Measurements from ENCODE around the gene ARHGEF40.
A peak's percentile ranks its signal among the peaks of the same experiment; 100 is the strongest.

The ARHGEF40 gene

DNA sequence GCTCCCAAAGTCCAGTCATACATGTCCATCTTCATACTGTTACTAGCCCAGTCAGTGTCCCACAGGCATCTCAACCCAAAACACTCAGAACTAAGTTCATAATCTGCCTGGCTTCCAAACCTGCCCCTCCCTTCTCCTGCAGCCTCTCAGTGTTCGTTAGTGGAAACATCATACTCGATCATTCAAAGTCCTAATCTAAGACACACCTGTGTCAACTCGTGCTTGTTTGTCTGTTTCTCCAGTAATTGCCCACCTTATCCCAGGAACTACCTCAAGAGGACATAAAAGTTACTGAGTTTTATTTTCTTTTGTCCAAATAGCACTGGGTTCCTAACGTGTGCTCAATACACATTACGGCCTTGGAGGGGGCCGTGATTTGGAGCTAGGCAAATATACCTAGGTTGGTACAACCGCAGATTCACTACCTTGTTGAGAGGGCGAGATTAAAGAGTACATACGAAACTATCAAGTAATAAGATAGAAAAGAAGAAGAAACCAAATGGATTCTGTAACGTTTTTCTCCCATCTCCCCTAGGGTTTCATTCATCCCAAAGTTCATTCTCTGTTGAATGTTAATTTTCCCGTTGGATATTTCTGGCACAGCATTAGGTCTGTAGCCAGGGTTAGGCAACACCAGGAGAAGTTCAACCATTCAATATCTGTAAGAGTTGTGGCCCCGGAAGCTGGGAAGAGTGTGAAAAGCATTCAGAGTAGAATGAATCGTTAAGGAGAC, 9.3 kb upstream of the ARHGEF40 start:
- DNase-seq: no peak

DNA sequence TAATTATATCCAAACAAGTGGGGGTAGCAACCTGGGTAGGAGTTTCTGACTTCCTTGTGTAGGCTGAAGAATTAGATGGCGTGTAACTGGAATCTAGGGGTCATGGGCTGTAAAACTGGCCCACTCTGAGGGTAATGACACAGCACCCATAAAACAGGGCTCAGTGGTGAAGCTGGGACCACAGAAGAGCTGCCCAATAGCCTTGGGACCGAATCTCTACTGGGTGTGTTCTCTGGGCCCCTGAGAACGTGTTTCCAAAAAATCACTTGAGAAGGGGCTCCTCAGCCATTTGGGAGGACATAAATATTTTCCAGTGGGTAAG, 8.8 kb upstream of the ARHGEF40 start:
- no peak for DNase-seq

DNA sequence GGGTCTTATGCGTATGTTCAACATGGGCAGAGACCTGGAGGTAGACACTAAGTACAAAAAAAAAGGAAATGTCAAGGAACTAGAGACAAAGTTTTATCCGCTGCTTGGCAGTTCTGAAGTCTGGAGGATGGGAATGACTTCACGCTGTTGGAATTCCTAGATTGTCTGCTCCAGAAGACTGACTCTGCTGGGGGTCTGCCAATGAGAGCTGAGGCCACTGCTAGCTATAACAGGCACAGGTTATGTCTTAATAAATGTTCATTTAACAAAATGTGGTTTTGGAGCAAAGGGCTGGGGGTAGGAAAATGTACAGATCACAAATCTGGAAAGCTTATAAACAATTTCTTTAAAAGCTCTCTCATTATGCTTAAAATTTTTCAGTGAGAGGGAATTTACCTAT, 6.6 kb upstream of the ARHGEF40 start:
- no peak for DNase-seq

GRCh38 chr14:21066882-21067502, 3.1 kb upstream of the ARHGEF40 start:
- DNase-seq: no peak

DNA sequence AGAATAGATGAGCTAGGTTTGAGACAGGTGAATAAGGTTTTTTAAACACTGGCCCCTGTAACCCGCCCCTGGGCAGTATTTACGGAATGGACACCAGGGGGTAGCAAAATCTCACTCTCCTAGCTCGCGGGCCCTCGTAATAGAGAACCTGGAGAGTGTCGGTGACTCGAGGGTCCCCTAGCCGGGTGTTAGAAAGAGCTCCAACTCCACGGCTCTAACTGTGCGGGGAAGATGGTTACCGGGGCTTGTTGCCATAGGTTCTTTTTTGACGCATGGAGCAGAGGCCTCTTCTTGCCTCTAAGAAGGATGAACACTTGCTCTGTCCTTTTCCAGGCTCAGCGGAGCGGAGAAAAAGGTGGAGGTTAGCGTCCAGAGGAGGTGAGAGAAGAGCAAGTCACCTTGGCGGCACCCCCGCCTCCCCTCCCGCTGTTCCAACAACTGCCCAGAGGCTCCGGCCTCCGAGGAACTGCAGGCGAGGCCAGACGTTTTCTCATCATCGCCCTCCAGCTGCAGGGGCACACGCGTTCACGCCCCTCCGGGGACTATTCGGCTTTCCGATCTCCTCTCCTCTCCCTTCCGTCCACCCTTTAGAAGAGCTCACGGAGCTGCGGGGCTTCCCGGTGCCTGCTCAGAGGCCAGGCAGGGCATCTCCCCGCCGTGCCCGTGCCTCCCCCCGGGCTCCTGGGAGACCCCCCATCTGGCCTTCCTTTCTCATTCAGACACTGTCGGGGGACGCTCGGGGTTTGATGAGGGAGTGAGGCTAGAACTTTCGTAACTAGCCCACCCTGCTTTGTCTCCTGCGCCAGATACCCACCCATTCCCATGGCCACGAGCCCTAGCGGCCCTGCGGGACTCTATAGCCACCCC, 1.4 kb upstream of the ARHGEF40 start:
- peak; percentile 61 for DNase-seq

GRCh38 chr14:21069388-21070082, 569 bp upstream of the ARHGEF40 start:
- no peak for DNase-seq

DNA sequence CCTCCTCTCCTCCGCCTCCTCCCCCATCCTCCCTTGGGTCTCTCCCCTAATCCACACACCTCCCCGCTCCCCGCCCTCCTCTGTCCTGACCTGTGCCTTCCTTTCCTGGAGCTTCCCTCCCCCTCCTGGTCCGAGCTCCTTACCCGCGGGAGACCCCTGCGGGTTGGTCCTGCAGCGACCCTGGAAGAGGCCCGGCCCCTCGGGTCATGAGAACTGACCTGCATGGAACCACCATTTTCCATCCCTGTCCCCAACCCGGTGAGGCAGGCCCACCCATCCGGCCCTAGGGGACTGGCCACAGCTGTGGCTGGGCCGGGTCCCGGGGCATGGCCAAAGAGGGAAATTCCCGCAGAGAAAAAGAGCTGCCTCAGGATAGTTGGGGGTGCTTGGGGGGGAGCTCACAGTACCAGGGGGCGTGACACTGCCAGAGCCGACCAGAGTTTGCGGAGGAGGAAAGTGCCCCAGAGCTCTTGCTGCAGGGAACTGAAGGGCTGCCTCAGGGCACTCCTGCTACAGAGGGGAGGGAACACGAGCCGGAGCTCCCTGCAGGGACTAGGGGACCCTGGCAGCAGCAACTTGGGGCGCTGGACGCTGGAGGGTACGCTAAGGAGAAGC, 613 bp downstream of the ARHGEF40 start:
- no peak for DNase-seq

GRCh38 chr14:21071225-21072030, 1.3 kb downstream of the ARHGEF40 start:
- DNase-seq: peak; percentile 67

- DNase-seq: no peak
Measured at GRCh38 chr14:21072031-21072473, 1.9 kb downstream of the ARHGEF40 start.

DNA sequence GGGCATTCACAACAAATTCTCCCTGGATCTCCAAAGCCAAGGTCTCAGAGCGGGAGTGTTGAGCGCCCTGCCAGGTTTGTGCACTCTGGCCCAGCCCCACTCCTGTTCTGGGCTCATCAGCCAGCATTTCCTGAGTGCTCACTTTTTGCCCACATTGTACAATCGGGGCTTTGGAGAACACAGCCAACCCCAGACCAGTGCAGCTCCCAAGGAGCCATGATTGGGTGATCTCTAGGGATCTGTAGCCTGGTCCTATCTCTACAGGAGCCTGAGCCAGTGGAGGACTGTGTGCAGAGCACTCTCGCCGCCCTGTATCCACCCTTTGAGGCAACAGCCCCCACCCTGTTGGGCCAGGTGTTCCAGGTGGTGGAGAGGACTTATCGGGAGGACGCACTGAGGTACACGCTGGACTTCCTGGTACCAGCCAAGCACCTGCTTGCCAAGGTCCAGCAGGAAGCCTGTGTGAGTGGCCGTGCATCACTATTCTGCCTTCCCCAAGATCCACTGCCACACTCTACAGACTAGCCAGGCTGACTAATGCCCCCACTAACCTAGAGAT, 2.8 kb downstream of the ARHGEF40 start:
- DNase-seq: no peak

DNA sequence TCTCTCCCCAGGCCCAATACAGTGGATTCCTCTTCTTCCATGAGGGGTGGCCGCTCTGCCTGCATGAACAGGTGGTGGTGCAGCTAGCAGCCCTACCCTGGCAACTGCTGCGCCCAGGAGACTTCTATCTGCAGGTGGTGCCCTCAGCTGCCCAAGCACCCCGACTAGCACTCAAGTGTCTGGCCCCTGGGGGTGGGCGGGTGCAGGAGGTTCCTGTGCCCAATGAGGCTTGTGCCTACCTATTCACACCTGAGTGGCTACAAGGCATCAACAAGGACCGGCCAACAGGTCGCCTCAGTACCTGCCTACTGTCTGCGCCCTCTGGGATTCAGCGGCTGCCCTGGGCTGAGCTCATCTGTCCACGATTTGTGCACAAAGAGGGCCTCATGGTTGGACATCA, 3.8 kb downstream of the ARHGEF40 start:
- DNase-seq: no peak

DNA sequence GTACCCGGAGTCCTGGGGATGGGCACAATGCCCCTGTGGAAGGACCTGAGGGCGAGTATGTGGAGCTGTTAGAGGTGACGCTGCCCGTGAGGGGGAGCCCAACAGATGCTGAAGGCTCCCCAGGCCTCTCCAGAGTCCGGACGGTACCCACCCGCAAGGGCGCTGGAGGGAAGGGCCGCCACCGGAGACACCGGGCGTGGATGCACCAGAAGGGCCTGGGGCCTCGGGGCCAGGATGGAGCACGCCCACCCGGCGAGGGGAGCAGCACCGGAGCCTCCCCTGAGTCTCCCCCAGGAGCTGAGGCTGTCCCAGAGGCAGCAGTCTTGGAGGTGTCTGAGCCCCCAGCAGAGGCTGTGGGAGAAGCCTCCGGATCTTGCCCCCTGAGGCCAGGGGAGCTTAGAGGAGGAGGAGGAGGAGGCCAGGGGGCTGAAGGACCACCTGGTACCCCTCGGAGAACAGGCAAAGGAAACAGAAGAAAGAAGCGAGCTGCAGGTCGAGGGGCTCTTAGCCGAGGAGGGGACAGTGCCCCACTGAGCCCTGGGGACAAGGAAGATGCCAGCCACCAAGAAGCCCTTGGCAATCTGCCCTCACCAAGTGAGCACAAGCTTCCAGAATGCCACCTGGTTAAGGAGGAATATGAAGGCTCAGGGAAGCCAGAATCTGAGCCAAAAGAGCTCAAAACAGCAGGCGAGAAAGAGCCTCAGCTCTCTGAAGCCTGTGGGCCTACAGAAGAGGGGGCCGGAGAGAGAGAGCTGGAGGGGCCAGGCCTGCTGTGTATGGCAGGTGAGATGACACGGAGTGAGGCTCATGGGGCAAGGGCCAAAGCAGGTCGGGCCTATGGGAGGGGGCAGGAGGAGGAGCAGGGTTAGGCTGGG, 4.5 kb downstream of the ARHGEF40 start:
- DNase-seq: no peak

GRCh38 chr14:21075719-21076437, 5.8 kb downstream of the ARHGEF40 start:
- DNase-seq: no peak

GRCh38 chr14:21077672-21078071, 7.6 kb downstream of the ARHGEF40 start:
- DNase-seq: no peak

- no peak for DNase-seq
Measured at GRCh38 chr14:21078287-21078686, 8.2 kb downstream of the ARHGEF40 start.

DNA sequence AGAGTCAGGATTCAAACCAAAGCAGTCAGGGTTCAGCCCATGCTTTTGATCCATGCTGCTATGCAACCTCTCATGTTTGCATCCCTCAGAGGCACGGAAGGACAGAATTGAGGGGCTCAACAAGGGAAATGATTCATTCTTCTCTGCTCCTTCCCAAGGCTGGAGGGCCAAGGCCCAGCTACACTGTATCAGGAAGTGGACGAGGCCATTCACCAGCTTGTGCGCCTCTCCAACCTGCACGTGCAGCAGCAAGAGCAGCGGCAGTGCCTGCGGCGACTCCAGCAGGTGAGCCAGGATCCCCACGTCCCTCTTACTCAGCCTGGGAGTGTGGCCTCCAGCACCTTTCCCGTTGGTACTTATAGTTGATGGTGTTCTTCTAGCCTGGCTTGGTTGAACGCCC, 8.6 kb downstream of the ARHGEF40 start:
- DNase-seq: no peak

GRCh38 chr14:21081521-21082142, 11.5 kb downstream of the ARHGEF40 start:
- no peak for DNase-seq

GRCh38 chr14:21083565-21084325, 13.6 kb downstream of the ARHGEF40 start:
- no peak for DNase-seq

DNA sequence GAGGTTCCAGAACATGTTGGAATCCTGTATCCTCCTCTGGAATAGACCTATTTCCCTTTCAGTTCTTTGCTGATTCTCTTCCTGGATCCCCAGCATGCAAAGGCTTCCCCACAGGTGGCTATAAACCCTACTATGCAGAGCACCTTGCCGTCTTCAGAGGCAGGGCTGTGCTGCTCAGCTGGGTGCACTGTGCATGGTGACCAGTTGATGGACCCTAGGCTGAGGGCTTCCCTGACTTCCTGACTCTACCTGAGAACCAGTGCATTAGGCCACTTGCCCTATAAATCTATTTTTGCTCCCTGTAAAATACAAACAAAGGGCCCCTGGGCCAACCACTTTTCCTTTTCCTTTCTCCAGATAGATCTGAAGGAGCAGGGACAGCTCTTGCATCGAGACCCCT, 14.3 kb downstream of the ARHGEF40 start:
- no peak for DNase-seq
